GM12878 (cell line): ENCODE results near the gene UBE2E1.

Experiments
- CTCF ChIP-seq, 3 experiments: IDR thresholded peaks in 2 of 3; conservative IDR thresholded peaks in 1 of 3; 2 replicates each; pipeline ENCODE4 v1.5.1; 2011; ENCODE audit warnings: low read depth in 3 of 3, low read length in 3 of 3, mild to moderate bottlenecking in 3 of 3, control low read depth in 2 of 3, moderate library complexity in 2 of 3, inconsistent platforms in 1 of 3, mixed read lengths in 1 of 3; ENCODE audit not compliant: control insufficient read depth in 2 of 3, insufficient read depth in 1 of 3; ENCODE audit errors: extremely low read depth in 1 of 3
- ESRRA ChIP-seq: IDR thresholded peaks from 2 replicates; pipeline ENCODE4 v1.6.1; 2012; ENCODE audit warnings: mild to moderate bottlenecking, low read length, improper control_type of control experiment

- peak; percentile 14 to 51 (median 20); a peak in 3 of 6 replicates for TF ChIP-seq CTCF (IDR thresholded peaks at IDR 0.05 in 2 of 3, conservative IDR thresholded peaks at IDR 0.05 in 1 of 3; ENCODE audit: control insufficient read depth in 2 of 3, extremely low read depth in 1 of 3, insufficient read depth in 1 of 3, low read depth in 3 of 3, low read length in 3 of 3)
- no peak for TF ChIP-seq ESRRA
These were observed 5.0 kb upstream of the UBE2E1 start for GRCh38 chr3:23800731-23801130.
